Naive B cell (primary cell): ENCODE data around the gene C1QTNF9B. TPM values are rescaled to one million over a fixed set of nuclear protein-coding genes. Genes with fewer than 3 reads are reported as not detected.

ENCODE experiments used
- ATAC-seq, 2 donors: fragments of 150-1000 bp; cut with Tn5 transposase; 2 replicates each; pipeline ENCODE4 v1.10.0; 2021; ENCODE audit warnings: low read depth in 2 of 2, mild to moderate bottlenecking in 2 of 2, moderate library complexity in 2 of 2
- DNase-seq: peaks from one replicate; pipeline ENCODE4 v3.0.0; 2022
- H3K27ac Mint-ChIP-seq, 6 donors: one replicate each; pipeline ENCODE4 v1.8.0; 2020 to 2022; ENCODE audit warnings: mild to moderate bottlenecking in 6 of 6, mixed read lengths in 6 of 6, moderate library complexity in 5 of 6, inconsistent platforms in 2 of 6
- H3K27me3 Mint-ChIP-seq, 3 donors: one replicate each; pipeline ENCODE4 v1.8.0; 2021 to 2022; ENCODE audit warnings: mixed read lengths in 3 of 3, mild to moderate bottlenecking in 1 of 3
- H3K36me3 Mint-ChIP-seq, 2 donors: one replicate each; pipeline ENCODE4 v1.8.0; 2020 to 2022; ENCODE audit warnings: mixed read lengths in 2 of 2, inconsistent platforms in 1 of 2, mild to moderate bottlenecking in 1 of 2
- H3K4me1 Mint-ChIP-seq, 3 donors: one replicate each; pipeline ENCODE4 v1.8.0; 2020 to 2022; ENCODE audit warnings: mixed read lengths in 3 of 3, inconsistent platforms in 1 of 3, mild to moderate bottlenecking in 1 of 3, moderate library complexity in 1 of 3
- H3K4me3 Mint-ChIP-seq, 8 donors: one replicate each; pipeline ENCODE4 v1.8.0; 2020 to 2022; ENCODE audit warnings: mild to moderate bottlenecking in 8 of 8, mixed read lengths in 8 of 8, moderate library complexity in 8 of 8, inconsistent platforms in 2 of 8
- H3K9me3 Mint-ChIP-seq, 7 donors: one replicate each; pipeline ENCODE4 v1.8.0; 2020 to 2022; ENCODE audit warnings: mixed read lengths in 7 of 7, mild to moderate bottlenecking in 5 of 7, inconsistent platforms in 2 of 7, moderate library complexity in 1 of 7
- polyA plus RNA-seq, 6 donors: library from polyadenylated mRNA; unstranded; fragments of 300-500 nt; fragmentation: Illumina TruSeq; gene quantifications; one replicate each; pipeline ENCODE4 v1.2.3, GENCODE V29; 2021; ENCODE audit warnings: low read depth in 6 of 6

C1QTNF9B gene
- polyA plus RNA-seq, 6 donors from 2014 or later: 0.36 to 2.1 TPM; not detected in 4

DNA sequence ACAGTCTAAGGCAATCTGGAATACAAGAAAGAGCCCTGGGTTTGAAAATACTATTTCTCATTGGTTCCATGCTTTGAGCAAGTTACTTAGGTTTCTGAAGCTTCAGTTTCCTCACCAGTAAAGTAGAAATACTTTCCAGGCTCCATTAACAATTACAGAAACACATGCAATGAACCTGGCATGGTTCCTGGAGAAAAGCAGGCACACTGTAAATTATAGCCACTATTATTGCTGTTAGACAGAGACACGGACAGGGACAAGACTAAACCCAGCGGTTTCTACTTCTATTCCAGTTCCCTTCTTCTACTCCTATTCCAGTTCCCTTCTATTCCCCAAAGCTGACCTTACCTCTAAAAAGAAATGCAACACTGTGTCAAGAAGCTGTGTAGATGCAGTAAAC is 49.3 kb downstream of the C1QTNF9B start:
- H3K27me3 Mint-ChIP-seq: peaks cover 6 to 14% (median 9%) of the 10 kb centered on the region in 3 donors
- peak overlapping the region in 3 of 8 donors; percentile 2 to 62 (median 55) for H3K4me3 Mint-ChIP-seq
- peaks cover 19 to 21% of the 10 kb centered on the region in 2 donors for H3K36me3 Mint-ChIP-seq
- DNase-seq (no peak), ATAC-seq (no peak)
- no peaks in the 10 kb centered on the region for H3K9me3 Mint-ChIP-seq
- peaks cover 52 to 57% (median 52%) of the 10 kb centered on the region in 3 donors for H3K4me1 Mint-ChIP-seq
- peak overlapping the region in 1 of 6 donors; percentile 11 for H3K27ac Mint-ChIP-seq

DNA sequence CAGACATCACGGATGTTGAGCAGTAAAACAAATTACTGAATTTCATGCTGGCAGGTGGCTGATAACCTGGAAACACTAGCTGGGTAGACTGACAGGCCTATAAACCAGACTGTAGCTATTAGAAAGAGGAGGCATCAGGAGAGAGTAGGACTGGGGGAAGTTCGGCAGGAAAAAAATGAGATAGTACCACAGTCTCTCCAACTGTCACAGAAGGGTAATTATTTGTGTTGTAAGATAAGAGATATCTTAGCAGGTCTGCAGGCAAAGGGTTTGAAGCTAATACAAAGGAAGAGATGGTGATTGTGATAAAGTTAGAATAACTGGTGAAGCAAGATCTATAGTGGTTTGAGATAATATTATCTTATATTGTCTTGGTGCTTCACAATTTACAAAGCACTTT is 49.8 kb downstream of the C1QTNF9B start:
- Mint-ChIP-seq H3K27ac (peak overlapping the region in 1 of 6 donors; percentile 0), H3K36me3 (peaks cover 20 to 24% of the 10 kb centered on the region in 2 donors), H3K9me3 (no peaks in the 10 kb centered on the region), H3K27me3 (peaks cover 6 to 14% (median 9%) of the 10 kb centered on the region in 3 donors), H3K4me1 (peaks cover 52 to 57% (median 54%) of the 10 kb centered on the region in 3 donors), H3K4me3 (peak overlapping the region in 4 of 8 donors; percentile 1 to 62 (median 34))
- ATAC-seq: no peak
- DNase-seq: no peak

DNA sequence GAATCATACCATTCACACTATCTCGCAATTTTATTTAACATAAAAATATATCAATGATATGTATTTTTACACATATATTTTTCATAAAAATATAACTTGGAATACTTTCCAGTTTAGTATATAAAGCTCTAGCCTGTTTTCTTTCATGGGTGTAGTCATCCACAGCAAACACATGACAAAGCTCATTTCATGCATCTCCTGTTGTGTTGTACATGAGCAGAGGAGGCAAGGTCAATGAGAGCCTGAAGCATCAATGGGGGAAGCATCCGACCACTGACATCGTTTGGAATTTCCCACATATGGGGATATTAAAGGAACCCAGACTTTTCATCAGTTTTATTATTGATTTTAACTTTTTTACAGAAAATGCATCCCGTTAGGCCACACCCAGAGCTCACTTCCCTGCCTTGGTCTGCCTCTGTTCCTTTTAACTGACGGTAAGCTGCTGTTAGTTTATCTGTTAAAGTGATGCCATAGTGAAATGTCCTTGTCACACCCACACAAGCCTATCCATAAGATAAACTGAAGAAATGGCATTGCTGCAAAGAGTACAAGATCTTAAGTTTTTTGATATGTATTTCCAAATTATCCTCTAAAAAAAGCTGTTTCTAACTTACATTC is 52.1 kb downstream of the C1QTNF9B start:
- Mint-ChIP-seq H3K4me3 (peak overlapping the region; percentile 18 to 69 (median 58)), H3K36me3 (peaks cover 20 to 26% of the 10 kb centered on the region in 2 donors), H3K27me3 (peaks cover under 1 to 9% (median 8%) of the 10 kb centered on the region in 3 donors), H3K27ac (no peak overlapping the region), H3K4me1 (peaks cover 52 to 57% (median 53%) of the 10 kb centered on the region in 3 donors), H3K9me3 (no peaks in the 10 kb centered on the region)
- peak; percentile 31 to 42 for ATAC-seq
- DNase-seq: no peak

- H3K4me3 Mint-ChIP-seq: peak overlapping the region in 2 of 8 donors; percentile 29 to 30
- ATAC-seq (no peak), DNase-seq (no peak)
- peaks cover 20 to 25% of the 10 kb centered on the region in 2 donors for H3K36me3 Mint-ChIP-seq
- peaks cover 50 to 52% (median 51%) of the 10 kb centered on the region in 3 donors for H3K4me1 Mint-ChIP-seq
- no peaks in the 10 kb centered on the region for H3K9me3 Mint-ChIP-seq
- H3K27me3 Mint-ChIP-seq: peaks cover 0 to 9% (median 8%) of the 10 kb centered on the region in 3 donors
- H3K27ac Mint-ChIP-seq: peak overlapping the region in 1 of 6 donors; percentile 8
These were observed 53.2 kb downstream of the C1QTNF9B start for GRCh38 chr13:23844132-23844531.

- ATAC-seq (no peak), DNase-seq (no peak)
- Mint-ChIP-seq H3K27me3 (peaks cover 0 to 9% (median 8%) of the 10 kb centered on the region in 3 donors), H3K4me1 (peaks cover 43 to 45% (median 45%) of the 10 kb centered on the region in 3 donors), H3K4me3 (peak overlapping the region in 2 of 8 donors; percentile 13 to 48), H3K36me3 (peaks cover 20 to 23% of the 10 kb centered on the region in 2 donors), H3K9me3 (no peaks in the 10 kb centered on the region), H3K27ac (peak overlapping the region in 1 of 6 donors; percentile 8)
These were observed 53.9 kb downstream of the C1QTNF9B start for GRCh38 chr13:23843436-23843835.

DNA sequence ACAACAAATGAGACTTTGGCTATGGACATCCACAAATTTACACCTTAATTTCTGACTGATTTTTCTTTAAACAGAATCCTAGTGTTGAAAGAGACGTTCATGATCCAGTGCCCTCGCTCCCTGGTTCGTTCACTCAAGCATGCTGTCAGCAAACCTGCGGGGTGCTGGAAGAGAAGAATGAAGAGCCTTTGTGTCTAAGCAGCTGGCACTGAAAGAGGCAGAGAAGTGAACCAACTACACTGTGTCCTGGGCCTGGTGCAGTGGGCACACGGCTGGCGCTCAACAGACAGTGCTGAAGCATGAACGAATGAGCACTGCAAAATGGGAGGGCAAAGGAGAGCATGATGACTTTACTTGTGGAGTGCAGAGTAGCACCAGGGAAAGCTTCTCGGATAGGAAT is 54.9 kb downstream of the C1QTNF9B start:
- Mint-ChIP-seq H3K27me3 (peaks cover 0 to 9% (median 8%) of the 10 kb centered on the region in 3 donors), H3K4me1 (peaks cover 33 to 36% (median 35%) of the 10 kb centered on the region in 3 donors), H3K4me3 (no peak overlapping the region), H3K27ac (no peak overlapping the region), H3K36me3 (peaks cover 22 to 25% of the 10 kb centered on the region in 2 donors), H3K9me3 (no peaks in the 10 kb centered on the region)
- ATAC-seq (no peak), DNase-seq (no peak)

Other genes with a start within 250 kb of the C1QTNF9B start
- gene MIPEP, start 8.1 kb downstream of the C1QTNF9B start, polyA plus RNA-seq: 10 to 100 TPM in 5 of 6 donors, 1 to 10 TPM in 1; 5.1 to 27.3 (median 22.4) TPM